Measurements from ENCODE around the gene CSF2RB.

CSF2RB gene

GRCh38 chr22:36892292-36892691 lies 21.1 kb upstream of the CSF2RB start:
- DNase-seq = no peak

- DNase-seq = no peak
Observed at GRCh38 chr22:36893262-36893661, 20.2 kb upstream of the CSF2RB start.

- no peak for DNase-seq
Observed at GRCh38 chr22:36894266-36894665, 19.2 kb upstream of the CSF2RB start.

DNA sequence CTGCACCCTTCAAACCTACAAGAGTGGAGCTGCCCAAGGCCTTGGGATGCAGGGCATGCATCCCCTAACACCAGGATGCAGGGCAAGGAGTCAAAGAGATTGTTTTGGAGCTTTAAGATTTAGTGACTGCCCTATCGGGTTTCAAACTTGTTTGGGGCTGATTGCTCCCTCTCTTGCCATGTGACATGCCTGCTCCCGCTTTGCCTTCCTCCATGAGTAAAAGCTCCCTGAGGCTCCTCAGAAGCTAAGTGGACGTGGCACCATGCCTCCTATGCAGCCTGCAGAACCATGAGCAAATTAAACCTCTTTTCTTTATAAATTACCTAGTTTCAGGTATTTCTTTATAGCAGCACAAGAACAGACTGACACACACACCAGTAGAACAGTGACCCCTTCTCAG lies 15.8 kb upstream of the CSF2RB start:
- no peak for DNase-seq

- DNase-seq = no peak
Observed at GRCh38 chr22:36898690-36899089, 14.7 kb upstream of the CSF2RB start.

- no peak for DNase-seq
Observed at GRCh38 chr22:36899498-36899897, 13.9 kb upstream of the CSF2RB start.

DNA sequence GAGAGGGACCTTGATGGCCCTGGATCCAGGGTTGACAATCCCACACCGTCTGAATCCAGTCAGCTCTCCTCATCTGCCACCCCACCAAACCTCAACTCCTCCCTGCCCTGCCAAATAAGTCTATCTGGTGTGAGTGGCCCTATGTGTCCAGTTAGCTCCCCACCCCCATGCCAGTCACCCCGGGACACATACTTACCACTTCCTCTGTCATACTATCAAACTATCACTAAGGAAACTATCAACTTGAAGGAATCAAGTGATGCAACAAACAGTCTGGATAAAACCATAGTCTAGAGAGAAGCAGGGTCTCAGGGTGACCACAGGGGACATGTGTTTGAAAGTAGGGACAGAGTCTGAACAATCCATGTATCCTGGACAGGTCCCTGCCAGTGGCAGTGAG lies 13.2 kb upstream of the CSF2RB start:
- no peak for DNase-seq

DNA sequence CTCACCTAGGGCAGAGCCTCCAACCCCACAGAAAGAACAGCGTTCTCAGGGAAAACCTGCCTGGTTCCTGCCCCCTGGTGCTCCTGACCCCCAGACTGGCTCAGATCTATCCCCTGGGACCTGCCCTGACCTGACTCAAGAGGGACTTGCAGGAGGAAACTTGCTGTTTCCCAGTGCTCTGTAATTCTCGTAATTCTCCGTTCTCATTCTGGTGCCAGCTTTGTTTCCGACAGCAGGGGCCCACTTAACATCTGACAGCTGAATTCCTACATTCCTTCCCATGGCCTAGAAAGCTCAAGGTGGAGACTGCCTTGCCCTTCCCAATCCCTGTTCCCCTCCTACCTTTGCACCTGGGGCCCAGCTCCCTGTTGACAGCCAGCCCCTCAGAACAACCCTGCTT lies 12.5 kb upstream of the CSF2RB start:
- DNase-seq = no peak

- DNase-seq = no peak
Observed at GRCh38 chr22:36901411-36902142, 11.9 kb upstream of the CSF2RB start.

GRCh38 chr22:36902143-36902926 lies 11.1 kb upstream of the CSF2RB start:
- no peak for DNase-seq

DNA sequence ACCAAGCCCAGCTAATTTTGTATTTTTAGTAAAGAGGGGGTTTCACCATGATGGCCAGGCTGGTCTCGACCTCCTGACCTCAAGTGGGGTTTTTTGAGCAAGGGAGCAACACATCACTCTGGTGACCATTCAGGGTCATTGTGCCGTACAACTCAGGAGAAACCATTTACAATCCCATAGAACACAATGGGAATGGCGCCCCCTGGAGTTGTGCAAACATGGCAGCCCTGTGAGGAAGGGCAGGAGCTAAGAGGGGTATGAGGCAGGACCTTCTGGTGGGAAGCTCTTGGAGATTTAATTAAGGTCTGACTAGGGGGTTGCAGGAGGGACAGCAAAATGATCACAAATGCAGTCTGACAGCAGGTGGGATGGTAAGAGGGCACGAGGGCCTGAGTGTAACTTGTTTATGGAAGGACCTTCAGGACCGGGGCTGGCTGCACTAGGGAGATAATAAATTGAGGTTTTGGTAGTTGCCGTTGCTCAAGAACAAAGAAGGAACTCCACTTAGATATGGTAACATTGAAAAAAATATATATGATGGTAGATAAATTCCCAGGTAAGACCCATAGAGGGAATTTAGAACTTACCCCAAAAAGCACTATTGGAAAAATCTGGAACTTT lies 9.1 kb upstream of the CSF2RB start:
- no peak for DNase-seq

DNA sequence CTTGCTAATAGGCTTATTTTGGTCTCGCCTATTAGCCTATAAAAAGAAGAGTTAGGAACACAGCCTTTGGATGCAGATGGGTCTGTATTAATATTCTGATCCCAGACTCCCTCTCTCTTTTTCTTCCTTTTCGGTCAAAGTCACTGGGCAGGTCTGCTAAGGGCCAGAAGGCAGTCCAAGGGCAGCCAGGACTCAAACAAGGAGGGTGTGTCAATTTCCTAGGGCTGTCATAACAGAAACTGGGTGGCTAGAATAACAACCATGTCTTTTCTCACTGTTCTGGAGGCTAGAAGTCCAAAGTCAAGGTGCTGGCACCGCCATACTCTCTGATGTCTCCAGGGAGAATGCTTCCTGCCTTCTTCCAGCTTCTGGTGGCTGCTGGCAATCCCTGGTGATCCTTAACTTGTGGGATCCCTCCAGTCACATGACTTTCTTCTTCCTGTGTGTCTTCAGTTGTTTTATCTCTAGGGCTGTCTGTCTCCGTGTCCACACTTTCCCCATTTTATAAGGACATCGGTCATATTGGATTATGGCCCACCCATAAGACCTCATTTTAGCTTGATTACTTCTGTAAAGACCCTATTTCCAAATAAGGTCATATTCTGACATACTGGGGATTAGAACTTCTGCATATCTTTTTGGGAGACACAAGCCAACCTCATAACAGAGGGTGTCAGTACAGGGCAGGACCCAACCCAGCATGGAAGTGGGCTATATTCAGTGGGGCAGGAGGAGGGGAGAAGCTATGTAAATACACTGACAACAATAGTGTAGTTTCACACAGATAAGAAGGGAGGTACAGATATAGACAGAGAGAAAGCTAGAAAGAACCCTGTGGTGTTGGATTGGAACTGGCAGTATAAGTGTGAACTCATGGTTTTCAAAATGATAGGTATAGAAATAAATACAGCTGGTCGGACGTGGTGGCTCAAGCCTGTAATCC lies 5.9 kb upstream of the CSF2RB start:
- no peak for DNase-seq

DNA sequence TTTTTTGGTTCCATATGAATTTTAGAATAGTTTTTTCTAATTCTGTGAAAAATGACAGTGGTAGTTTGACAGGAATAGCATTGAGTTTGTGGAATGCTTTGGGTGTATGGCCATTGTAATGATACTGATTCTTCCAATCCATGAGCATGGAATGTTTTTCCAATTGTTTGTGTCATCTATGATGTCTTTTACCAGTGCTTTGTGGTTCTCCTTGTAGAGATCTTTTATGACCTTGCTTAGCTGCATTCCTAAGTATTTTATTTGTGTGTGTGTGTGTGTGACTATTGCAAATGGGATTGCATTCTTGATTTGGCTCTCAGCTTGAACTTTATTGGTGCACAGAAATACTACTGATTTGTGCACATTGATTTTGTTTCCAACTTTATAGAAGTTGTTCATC lies 3.0 kb upstream of the CSF2RB start:
- DNase-seq = no peak

GRCh38 chr22:36911887-36912661 lies 1.4 kb upstream of the CSF2RB start:
- no peak for DNase-seq

DNA sequence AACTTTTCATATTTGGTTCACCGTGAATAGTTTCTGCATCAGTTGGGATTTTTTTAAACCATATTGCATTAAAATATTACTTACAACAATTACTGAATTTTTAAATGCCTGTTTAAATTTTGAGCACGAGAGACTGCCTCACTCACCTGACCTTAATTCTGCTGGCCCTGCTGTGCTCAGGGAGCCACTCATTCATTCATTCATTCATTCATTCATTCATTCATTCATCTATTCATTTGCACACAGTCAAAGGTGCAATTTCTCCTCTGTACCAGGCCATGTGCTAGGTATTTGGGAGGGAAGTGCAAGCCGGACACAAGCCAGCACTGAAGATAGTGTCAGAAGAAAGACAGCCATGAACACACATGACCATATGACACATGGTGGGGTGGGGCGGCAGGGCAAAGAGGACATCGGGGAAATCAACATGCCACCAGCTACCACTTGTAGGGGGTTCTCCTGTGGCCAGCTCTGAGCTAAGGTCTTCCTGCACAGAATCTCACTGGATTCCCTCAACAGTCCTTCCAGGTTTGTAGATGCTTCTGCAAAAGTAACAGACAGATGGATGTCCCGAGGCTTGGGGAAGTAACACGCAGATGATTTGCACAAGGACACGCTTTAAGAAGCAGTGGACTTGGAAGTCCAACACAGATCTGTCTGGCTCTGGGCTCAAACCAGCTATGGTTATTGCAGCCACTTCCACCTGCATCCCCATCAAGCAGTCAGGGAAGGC lies 568 bp upstream of the CSF2RB start:
- DNase-seq = no peak

- DNase-seq = no peak
Observed at GRCh38 chr22:36914390-36914752, 943 bp downstream of the CSF2RB start.

- no peak for DNase-seq
Observed at GRCh38 chr22:36916034-36916433, 2.6 kb downstream of the CSF2RB start.

- no peak for DNase-seq
Observed at GRCh38 chr22:36918586-36919284, 5.3 kb downstream of the CSF2RB start.

DNA sequence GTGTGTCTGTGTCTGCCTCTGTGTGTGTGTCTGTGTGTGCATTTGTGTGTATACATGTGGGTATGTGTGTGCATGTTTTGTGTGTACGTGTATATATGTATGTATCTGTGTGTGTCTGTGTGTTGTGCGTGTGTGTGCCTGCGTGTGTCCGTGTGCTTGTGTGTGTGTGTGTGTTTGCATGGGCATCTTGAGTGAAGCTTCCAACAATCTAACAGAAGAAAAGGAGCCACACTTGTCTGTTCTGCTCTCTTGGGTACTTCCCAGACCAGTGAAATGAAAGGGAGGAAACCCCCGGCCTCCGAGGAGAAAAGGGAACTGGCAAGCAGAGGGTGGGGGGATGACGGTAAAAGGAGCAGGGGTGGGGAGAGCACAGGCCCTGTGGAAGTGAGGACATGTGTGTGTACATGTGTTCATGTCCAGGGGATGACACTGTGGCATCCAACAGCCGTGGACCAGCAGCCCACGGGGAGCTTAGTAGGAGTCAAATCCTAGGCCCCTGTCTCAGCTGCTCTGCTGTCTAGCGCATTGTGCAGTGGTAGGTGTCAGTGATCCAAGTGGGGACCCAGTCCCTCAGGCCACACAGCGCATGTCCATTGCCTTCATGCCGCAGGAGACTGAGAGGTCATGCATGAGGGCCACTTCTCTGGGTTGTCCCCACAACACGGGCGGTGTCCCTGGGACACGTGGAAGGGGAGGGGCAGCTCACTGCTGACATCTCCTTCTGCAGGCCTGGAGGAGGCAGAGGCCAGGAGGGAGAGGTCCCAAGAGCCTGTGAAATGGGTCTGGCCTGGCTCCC lies 8.1 kb downstream of the CSF2RB start:
- peak; percentile 51 for DNase-seq

DNA sequence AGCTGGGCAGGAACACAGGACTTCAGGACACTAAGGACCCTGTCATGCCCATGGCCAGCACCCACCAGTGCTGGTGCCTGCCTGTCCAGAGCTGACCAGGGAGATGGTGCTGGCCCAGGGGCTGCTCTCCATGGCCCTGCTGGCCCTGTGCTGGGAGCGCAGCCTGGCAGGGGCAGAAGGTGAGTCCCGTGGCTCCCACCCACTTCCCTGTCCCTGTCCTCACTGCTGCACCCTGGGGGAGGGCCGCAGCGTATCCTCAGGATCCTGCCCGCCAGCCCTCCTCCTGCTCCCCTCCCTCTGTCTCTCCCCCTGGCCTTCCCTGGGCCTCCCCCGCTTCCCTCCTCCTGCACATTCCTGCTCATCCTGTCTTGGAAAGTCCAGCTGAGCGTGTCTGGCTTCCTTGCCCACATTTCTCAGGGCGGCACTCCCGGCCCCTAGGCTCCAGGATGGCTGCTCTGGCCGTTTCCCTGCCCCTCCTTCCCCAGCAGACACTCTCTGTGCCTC lies 8.7 kb downstream of the CSF2RB start:
- DNase-seq = no peak
